Gastrocnemius medialis (tissue), 4 donors: Measurements from ENCODE around the gene ZNF536. TPM values are rescaled to one million over a fixed set of nuclear protein-coding genes. Genes with fewer than 3 reads are reported as not detected.

Source experiments
- ATAC-seq, 2 donors: fragments of 150-250 bp; one replicate each; pipeline ENCODE4 v1.9.1; 2016
- DNase-seq, 2 donors: peaks; one replicate each; pipeline ENCODE4 v3.0.0-alpha.2; 2019
- H3K27ac ChIP-seq, 4 donors: fragments of 200-600 bp; sonication (generic); 1 replicate in 1 of 4; 2 replicates in 3 of 4; pipeline ENCODE4 v1.5.1; 2016 to 2018; ENCODE audit warnings: mild to moderate bottlenecking in 2 of 4, moderate library complexity in 1 of 4
- H3K27me3 ChIP-seq, 3 donors: fragments of 200-600 bp; sonication (generic) in 2 of 3; 1 replicate in 1 of 3; 2 replicates in 2 of 3; pipeline versions ENCODE4 v1.5.1 to v1.6.0; 2016 to 2019; ENCODE audit warnings: mild to moderate bottlenecking in 1 of 3, moderate library complexity in 1 of 3
- H3K36me3 ChIP-seq, 2 donors: fragments of 200-600 bp; sonication (generic) in 1 of 2; one replicate each; pipeline ENCODE4 v1.5.1; 2017 to 2018
- H3K4me1 ChIP-seq, 2 donors: fragments of 200-600 bp; sonication (generic) in 1 of 2; one replicate each; pipeline ENCODE4 v1.5.1; 2016 to 2017; ENCODE audit warnings: mild to moderate bottlenecking in 2 of 2
- H3K4me3 ChIP-seq, 4 donors: fragments of 200-600 bp; sonication (generic) in 3 of 4; 1 replicate in 1 of 4; 2 replicates in 3 of 4; pipeline ENCODE4 v1.5.1; 2016 to 2019; ENCODE audit warnings: mild to moderate bottlenecking in 2 of 4
- H3K9me3 ChIP-seq, 3 donors: fragments of 200-600 bp; sonication (generic) in 2 of 3; 1 replicate in 1 of 3; 2 replicates in 2 of 3; pipeline ENCODE4 v1.5.1; 2016 to 2019
- POLR2A ChIP-seq, 2 donors: fragments of 450-650 bp; IDR thresholded peaks; one replicate each; pipeline ENCODE4 v1.6.1; 2017; ENCODE audit warnings: antibody characterized with exemption in 2 of 2, mild to moderate bottlenecking in 2 of 2, moderate library complexity in 2 of 2
- in situ Hi-C, 4 donors: fragments of 200-750 bp; cut with MboI; loops; one replicate each; pipeline versions ENCODE4 v1.15.0 to v1.8.0; 2017; ENCODE audit warnings: low sequenced_read_pairs in 4 of 4
- intact Hi-C: fragments of 100-400 bp; cut with DNase I; formaldehyde crosslinking; loops from one replicate; pipeline ENCODE4 v1.15.1; 2023; ENCODE audit warnings: low total_unique reads
- total RNA-seq, 4 donors: library from RNA; depleted of rRNA; stranded (reverse); fragments of >200 nt; gene quantifications; one replicate each; pipeline versions ENCODE4 v1.1.0 to v1.2.3, GENCODE V29; 2016
- TF ChIP-seq, protein P1 (sequence below), 5 experiments: fragments of 450-650 bp in 3 of 5; fragments of 200-600 bp in 2 of 5; sonication (generic) in 2 of 5; IDR thresholded peaks in 4 of 5; conservative IDR thresholded peaks in 1 of 5; 1 replicate in 4 of 5; 2 replicates in 1 of 5; pipeline ENCODE4 v1.5.1; 2016 to 2019; ENCODE audit warnings: antibody characterized with exemption in 5 of 5, mild to moderate bottlenecking in 3 of 5, moderate library complexity in 3 of 5

ZNF536 gene
- total RNA-seq, 4 donors from 2014 or later = 0.12 to 0.44 (median 0.20) TPM; not detected in 1

DNA sequence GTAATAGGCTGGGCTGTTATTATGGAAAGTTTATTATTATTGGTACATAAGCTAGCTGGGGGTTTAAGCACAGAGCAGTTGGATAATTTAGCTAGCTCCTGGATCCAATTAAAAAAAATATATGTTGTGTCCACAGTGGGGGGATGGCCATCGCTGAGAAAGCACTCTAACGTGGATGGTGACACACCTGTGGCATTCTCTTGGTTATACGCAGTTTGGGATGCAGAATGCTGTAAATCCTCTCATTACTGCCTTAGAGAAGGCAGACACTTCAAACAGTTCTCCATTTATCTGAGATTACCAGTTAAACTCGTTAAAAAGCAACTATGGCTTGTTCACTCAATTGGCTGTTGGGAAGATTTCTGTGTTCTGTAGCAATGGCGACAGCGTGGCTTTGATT, 2.4 kb upstream of the ZNF536 start:
- no peak for TF ChIP-seq POLR2A (IDR thresholded peaks at IDR 0.05)
- TF ChIP-seq, protein P1, sequence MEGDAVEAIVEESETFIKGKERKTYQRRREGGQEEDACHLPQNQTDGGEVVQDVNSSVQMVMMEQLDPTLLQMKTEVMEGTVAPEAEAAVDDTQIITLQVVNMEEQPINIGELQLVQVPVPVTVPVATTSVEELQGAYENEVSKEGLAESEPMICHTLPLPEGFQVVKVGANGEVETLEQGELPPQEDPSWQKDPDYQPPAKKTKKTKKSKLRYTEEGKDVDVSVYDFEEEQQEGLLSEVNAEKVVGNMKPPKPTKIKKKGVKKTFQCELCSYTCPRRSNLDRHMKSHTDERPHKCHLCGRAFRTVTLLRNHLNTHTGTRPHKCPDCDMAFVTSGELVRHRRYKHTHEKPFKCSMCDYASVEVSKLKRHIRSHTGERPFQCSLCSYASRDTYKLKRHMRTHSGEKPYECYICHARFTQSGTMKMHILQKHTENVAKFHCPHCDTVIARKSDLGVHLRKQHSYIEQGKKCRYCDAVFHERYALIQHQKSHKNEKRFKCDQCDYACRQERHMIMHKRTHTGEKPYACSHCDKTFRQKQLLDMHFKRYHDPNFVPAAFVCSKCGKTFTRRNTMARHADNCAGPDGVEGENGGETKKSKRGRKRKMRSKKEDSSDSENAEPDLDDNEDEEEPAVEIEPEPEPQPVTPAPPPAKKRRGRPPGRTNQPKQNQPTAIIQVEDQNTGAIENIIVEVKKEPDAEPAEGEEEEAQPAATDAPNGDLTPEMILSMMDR (IDR thresholded peaks at IDR 0.05 in 4 of 5, conservative IDR thresholded peaks at IDR 0.05 in 1 of 5) = no peak
- H3K27ac ChIP-seq = no peak overlapping the region
- no peak for DNase-seq
- H3K27me3 ChIP-seq = no peaks in the 10 kb centered on the region
- no peak for ATAC-seq
- H3K36me3 ChIP-seq = no peaks in the 10 kb centered on the region
- no peak overlapping the region for H3K4me3 ChIP-seq
- in situ Hi-C loops = no loop called here
- no peaks in the 10 kb centered on the region for H3K4me1 ChIP-seq
- no peaks in the 10 kb centered on the region for H3K9me3 ChIP-seq
- intact Hi-C loops = no loop called here

DNA sequence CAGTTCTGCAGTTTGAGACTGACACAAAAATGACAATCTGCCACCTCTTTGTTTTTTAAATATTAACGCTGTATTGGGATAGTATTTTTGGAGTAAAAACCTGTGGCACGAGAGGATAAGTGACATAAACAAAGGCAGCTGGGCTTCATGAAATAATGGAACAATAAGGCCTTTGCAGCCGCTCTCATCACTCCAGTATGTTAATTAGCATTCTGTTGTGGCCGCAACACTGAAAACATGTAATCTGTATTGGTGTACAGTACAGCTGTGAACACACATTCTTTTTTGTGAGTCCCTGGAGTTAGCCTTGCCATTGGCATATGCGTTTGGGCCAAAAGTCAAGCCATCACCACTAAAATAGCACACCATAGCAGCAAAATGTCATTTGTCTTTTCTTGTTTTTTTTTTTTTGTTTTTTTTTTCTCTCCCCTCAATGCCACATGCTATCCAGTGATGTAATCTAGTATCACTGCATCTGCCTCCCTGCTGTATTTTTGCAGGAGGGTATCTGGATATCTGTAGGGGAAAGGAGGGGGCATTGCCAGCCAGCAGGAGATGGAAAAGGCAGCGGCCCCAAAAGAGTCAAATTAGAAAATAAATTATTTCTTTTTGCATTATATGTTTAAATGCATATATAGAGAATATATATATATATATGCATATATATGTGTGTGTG, 885 bp upstream of the ZNF536 start:
- ATAC-seq (no peak), DNase-seq (no peak)
- H3K27ac ChIP-seq = no peak overlapping the region
- TF ChIP-seq POLR2A (IDR thresholded peaks at IDR 0.05) = no peak
- TF ChIP-seq, protein P1 (IDR thresholded peaks at IDR 0.05 in 4 of 5, conservative IDR thresholded peaks at IDR 0.05 in 1 of 5) = no peak
- H3K9me3 ChIP-seq = no peaks in the 10 kb centered on the region
- peaks cover 6 to 11% (median 8%) of the 10 kb centered on the region in 3 donors for H3K27me3 ChIP-seq
- H3K36me3 ChIP-seq = no peaks in the 10 kb centered on the region
- no peak overlapping the region for H3K4me3 ChIP-seq
- H3K4me1 ChIP-seq = no peaks in the 10 kb centered on the region
- in situ Hi-C loops = no loop called here
- intact Hi-C loops = no loop called here

DNA sequence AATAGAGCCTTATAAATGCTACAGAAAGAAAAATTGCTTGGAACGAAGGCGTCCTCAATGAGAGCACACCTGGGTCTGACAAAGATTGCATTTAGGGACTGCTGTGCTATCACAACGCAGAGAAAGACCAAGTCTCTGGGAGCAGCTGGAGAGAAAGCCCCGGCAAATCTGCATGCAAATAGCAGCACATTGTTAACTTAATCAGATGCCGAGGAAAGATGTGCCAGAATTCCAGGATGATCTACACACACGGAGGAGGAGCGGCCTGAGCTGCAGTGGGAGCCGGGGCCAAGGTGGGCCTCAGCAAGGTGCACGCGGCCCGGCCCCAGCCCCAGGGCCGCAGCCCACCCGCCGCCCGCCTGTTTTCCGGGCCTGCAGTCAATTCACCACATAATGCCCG, 1.4 kb downstream of the ZNF536 start:
- in situ Hi-C loops (no loop called here), intact Hi-C loops (no loop called here)
- no peak for ATAC-seq
- Histone ChIP-seq H3K4me3 (no peak overlapping the region), H3K27ac (no peak overlapping the region), H3K9me3 (no peaks in the 10 kb centered on the region), H3K27me3 (peaks cover 6 to 16% (median 8%) of the 10 kb centered on the region in 3 donors), H3K4me1 (no peaks in the 10 kb centered on the region), H3K36me3 (no peaks in the 10 kb centered on the region)
- TF ChIP-seq, protein P1 (IDR thresholded peaks at IDR 0.05 in 4 of 5, conservative IDR thresholded peaks at IDR 0.05 in 1 of 5) = no peak
- TF ChIP-seq POLR2A (IDR thresholded peaks at IDR 0.05) = no peak
- no peak for DNase-seq

DNA sequence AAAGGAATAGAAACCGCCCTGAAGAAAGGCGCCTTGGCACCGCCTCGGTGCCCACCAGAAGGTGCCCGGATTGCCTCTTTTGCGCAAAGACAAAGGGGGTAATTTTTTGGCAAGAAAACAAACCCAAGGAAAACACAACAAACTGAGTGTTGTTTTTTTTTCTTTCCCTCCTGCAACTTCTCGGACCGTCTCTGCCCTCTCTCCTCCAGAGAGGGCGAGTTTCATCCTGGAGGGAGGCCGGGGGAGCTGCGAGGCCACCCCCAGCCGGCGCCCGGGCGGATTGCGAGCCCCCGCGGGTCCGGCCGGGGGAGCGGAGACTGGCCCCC, 2.3 kb downstream of the ZNF536 start:
- DNase-seq (no peak), ATAC-seq (no peak)
- intact Hi-C loops = no loop called here
- Histone ChIP-seq H3K27ac (no peak overlapping the region), H3K9me3 (no peaks in the 10 kb centered on the region), H3K4me1 (no peaks in the 10 kb centered on the region), H3K27me3 (peaks cover 6 to 16% (median 8%) of the 10 kb centered on the region in 3 donors), H3K36me3 (no peaks in the 10 kb centered on the region), H3K4me3 (peak overlapping the region in 1 of 4 donors; percentile 41)
- in situ Hi-C loops = no loop called here
- no peak for TF ChIP-seq POLR2A (IDR thresholded peaks at IDR 0.05)
- TF ChIP-seq, protein P1 (IDR thresholded peaks at IDR 0.05 in 4 of 5, conservative IDR thresholded peaks at IDR 0.05 in 1 of 5) = no peak
